Colonic mucosa (tissue), 4 donors: ENCODE results near the gene MAPT. TPM values are rescaled to one million over a fixed set of nuclear protein-coding genes. Genes with fewer than 3 reads are reported as not detected.

Experiments
- DNase-seq: peaks from one replicate; pipeline ENCODE4 v3.0.0-alpha.2; 2020
- H3K27ac ChIP-seq: fragments of 200-600 bp; one replicate; pipeline ENCODE4 v1.8.0; 2021
- H3K27me3 ChIP-seq: fragments of 200-600 bp; one replicate; pipeline ENCODE4 v1.8.0; 2021
- H3K36me3 ChIP-seq: fragments of 200-600 bp; one replicate; pipeline ENCODE4 v1.8.0; 2021
- H3K4me1 ChIP-seq: fragments of 200-600 bp; one replicate; pipeline ENCODE4 v1.8.0; 2021; ENCODE audit warnings: mild to moderate bottlenecking
- H3K4me3 ChIP-seq: fragments of 200-600 bp; one replicate; pipeline ENCODE4 v1.8.0; 2021
- H3K9ac ChIP-seq, 2 donors: one replicate each; pipeline ENCODE4 v1.7.0; 2013; ENCODE audit warnings: control low read depth in 2 of 2, low read depth in 2 of 2, low read length in 2 of 2
- H3K9me3 ChIP-seq: fragments of 200-600 bp; one replicate; pipeline ENCODE4 v1.8.0; 2021
- CTCF ChIP-seq: fragments of 200-600 bp; IDR thresholded peaks from one replicate; pipeline ENCODE4 v1.8.0; 2022; ENCODE audit warnings: antibody characterized with exemption, mild to moderate bottlenecking
- intact Hi-C: fragments of 100-400 bp; cut with DNase I; formaldehyde crosslinking; loops from one replicate; pipeline ENCODE4 v1.14.1; 2022
- total RNA-seq, 2 donors: library from RNA; stranded (reverse); fragmentation: NEBNext Ultra II Directional in 1 of 2; extraction: Animal tissue kit (Norgen Biotek cat#: 25700) in 1 of 2; gene quantifications; one replicate each; pipeline ENCODE4 v1.2.1, GENCODE V29; 2021
- donor health status: healthy.
- donor health status: DM: no; HTN: no; CAD: no.
- donor health status: DM: no; HTN: no; CAD: no.

MAPT gene
- total RNA-seq, 2 donors from 2014 or later, result 0.37 to 2.9 TPM

DNA sequence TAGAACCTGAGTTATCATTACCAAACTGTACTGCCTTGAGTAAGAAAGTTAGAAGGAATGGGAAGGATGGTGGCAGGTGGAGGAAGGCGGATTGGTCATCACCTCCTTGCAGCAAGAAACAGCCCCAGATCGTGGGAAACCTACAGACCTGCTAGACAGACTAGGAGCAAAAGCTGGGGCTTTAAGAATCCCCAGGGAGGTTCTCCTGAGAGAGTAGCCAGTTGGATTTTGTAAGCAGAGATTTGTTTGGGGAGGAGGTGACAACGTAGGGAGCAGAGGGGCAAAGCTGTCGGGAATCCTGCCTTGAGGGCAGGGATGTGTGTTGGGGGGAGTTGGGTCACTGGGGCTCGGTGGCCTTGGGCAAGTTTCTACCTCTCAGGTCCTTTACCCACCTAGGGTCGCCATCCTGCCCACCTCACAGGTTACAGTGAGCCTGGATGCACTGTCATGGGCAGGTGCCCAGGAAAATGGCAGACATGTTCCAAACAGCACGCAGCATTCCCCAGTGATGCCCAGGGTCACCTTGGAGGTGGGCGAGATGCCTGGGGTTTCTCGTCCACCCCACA lies 55.5 kb downstream of the MAPT start:
- Histone ChIP-seq H3K27me3 (peaks cover 11% of the 10 kb centered on the region), H3K4me1 (no peaks in the 10 kb centered on the region), H3K9me3 (no peaks in the 10 kb centered on the region), H3K27ac (no peak overlapping the region), H3K9ac (no peak overlapping the region), H3K4me3 (no peak overlapping the region), H3K36me3 (no peaks in the 10 kb centered on the region)
- DNase-seq, result no peak
- no peak for TF ChIP-seq CTCF
- intact Hi-C loops, result no loop called here

DNA sequence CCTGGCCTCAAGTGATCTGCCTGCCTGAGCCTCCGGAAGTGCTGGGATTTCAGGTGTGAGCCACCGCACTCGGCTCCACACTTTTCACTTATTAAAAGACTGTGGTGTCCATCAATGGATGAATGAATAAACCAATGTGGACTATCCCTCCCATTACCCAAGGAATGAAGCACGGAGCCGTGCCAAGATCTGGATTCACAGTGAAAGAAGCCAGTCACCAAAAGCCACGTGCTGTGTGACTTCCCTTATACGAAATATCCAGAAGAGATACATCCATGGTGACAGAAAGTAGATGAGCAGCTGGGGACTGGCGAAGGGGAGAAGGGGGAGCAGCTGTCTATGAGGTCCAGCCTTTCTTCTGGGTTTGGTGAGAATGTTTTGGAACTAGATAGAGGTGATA lies 56.5 kb downstream of the MAPT start:
- Histone ChIP-seq H3K27me3 (peaks cover 11% of the 10 kb centered on the region), H3K27ac (no peak overlapping the region), H3K36me3 (no peaks in the 10 kb centered on the region), H3K9ac (no peak overlapping the region), H3K4me3 (no peak overlapping the region), H3K9me3 (no peaks in the 10 kb centered on the region), H3K4me1 (no peaks in the 10 kb centered on the region)
- intact Hi-C loops, result no loop called here
- DNase-seq, result no peak
- no peak for TF ChIP-seq CTCF

- Histone ChIP-seq H3K27ac (no peak overlapping the region), H3K4me3 (no peak overlapping the region), H3K9me3 (no peaks in the 10 kb centered on the region), H3K36me3 (no peaks in the 10 kb centered on the region), H3K27me3 (peaks cover 11% of the 10 kb centered on the region), H3K9ac (no peak overlapping the region), H3K4me1 (no peaks in the 10 kb centered on the region)
- DNase-seq, result no peak
- intact Hi-C loops, result no loop called here
- TF ChIP-seq CTCF, result no peak
Observed at GRCh38 chr17:45951403-45951802, 57.0 kb downstream of the MAPT start.

GRCh38 chr17:45951941-45952340 lies 57.6 kb downstream of the MAPT start:
- H3K36me3 ChIP-seq, result no peaks in the 10 kb centered on the region
- no peak overlapping the region for H3K4me3 ChIP-seq
- no peak for DNase-seq
- H3K27ac ChIP-seq, result no peak overlapping the region
- TF ChIP-seq CTCF, result no peak
- H3K4me1 ChIP-seq, result no peaks in the 10 kb centered on the region
- no peak overlapping the region for H3K9ac ChIP-seq
- no peaks in the 10 kb centered on the region for H3K9me3 ChIP-seq
- intact Hi-C loops, result no loop called here
- peaks cover 11% of the 10 kb centered on the region for H3K27me3 ChIP-seq

- H3K27me3 ChIP-seq, result peaks cover 11% of the 10 kb centered on the region
- H3K4me3 ChIP-seq, result no peak overlapping the region
- no peaks in the 10 kb centered on the region for H3K4me1 ChIP-seq
- no peak overlapping the region for H3K9ac ChIP-seq
- intact Hi-C loops, result no loop called here
- DNase-seq, result no peak
- no peaks in the 10 kb centered on the region for H3K36me3 ChIP-seq
- H3K9me3 ChIP-seq, result no peaks in the 10 kb centered on the region
- TF ChIP-seq CTCF, result no peak
- H3K27ac ChIP-seq, result no peak overlapping the region
Observed at GRCh38 chr17:45952814-45953320, 58.5 kb downstream of the MAPT start.
